Measurements from ENCODE around the gene RAB3B.
A peak's percentile ranks its signal among the peaks of the same experiment; 100 is the strongest.
"Not testable (repeated sequence)": the region's sequence is repeated elsewhere in the genome, so short reads cannot be mapped to it uniquely, and the experiment has no call there.

The RAB3B gene

DNA sequence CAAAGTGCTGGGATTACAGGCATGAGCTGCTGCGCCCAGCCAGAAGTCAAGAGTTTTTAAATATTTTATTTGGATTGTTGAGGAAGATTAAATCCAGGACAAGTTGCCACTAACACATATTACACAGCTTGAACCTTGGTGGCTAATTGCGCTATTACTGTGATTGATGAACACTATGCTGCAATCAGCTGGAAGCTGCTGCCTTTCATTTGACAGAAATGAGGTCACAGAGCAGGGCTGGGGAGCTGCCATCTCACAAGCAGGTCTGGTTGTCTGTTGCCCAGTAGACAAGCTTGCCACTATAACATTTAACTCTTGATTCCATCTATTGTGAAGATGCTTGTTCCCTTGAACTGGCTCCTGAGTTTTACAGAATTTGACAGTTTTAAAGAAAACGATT lies 74.5 kb downstream of the RAB3B start:
- no peak for DNase-seq

DNA sequence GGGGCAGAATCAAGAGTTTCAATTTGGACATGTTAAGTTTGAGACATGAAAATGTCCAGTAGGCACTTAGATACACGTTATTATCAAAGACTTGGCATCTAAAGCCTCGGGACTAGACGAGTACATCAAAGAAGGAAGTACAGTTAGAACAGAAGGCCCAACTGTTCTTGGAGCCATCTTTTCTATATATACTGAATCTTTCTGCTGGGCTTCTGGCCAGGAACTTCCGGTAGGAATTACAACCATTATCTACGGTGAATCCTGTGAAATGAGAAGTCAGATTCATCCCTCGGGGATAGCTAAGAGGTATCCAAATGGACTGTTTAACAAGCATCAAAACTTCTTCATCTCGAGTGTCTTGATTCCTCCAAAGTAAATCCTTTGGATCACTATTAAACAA lies 77.6 kb downstream of the RAB3B start:
- DNase-seq = no peak

DNA sequence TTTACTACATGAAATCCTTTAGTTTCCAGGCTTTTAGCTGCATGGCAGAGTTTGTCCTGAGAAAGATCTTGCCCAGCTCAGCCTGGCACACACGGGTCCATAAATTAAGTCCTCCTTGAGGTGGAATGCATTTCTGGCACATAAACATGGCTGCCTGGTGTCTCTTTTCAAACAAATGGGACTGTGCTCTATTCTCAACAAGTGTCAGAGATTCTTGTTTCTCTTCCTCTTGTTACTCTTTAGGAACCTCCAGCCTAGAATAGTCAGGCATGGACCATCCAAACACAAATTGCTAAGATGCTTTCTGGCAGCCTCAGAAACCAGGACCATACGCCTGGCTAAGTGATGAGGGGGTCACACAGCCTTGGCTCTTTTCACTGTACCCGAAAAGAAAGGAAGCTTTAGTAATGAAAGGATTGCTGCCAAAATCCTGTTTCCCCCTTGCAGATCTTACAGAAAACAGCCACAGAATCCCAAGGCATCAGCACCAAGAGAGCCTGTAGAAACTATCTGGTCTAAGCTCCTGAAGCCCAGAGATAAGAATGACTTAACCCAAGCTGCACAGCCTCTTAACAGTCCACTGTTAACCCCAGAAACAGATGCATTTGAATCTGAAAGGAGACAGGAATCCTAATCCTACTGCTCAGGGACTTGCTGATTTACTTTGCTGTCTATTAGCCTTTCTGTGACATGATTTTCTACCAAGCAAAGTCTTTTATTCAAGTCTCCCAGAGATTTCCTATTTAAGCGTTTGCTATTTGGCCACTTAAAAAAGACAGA lies 80.1 kb downstream of the RAB3B start:
- no peak for DNase-seq

DNA sequence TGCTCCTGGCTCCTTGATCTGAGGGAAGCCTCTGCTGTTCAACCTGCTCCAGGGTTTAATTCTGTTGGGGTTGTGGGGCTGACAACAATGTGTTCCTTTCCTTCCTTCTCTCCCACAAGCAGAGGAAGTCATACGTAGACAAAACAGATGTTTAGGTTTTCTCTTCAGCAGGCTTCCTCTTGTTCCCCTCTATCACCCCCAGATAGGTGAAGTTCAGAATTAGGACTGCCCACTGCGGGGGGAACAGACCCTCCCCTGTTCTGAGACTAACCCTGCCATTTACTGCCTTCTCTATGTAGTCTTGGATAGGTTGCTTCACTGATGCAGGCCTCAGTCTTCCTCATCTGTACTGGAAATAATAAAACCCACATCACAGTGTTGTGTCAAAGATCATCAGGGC lies 82.0 kb downstream of the RAB3B start:
- DNase-seq = no peak

DNA sequence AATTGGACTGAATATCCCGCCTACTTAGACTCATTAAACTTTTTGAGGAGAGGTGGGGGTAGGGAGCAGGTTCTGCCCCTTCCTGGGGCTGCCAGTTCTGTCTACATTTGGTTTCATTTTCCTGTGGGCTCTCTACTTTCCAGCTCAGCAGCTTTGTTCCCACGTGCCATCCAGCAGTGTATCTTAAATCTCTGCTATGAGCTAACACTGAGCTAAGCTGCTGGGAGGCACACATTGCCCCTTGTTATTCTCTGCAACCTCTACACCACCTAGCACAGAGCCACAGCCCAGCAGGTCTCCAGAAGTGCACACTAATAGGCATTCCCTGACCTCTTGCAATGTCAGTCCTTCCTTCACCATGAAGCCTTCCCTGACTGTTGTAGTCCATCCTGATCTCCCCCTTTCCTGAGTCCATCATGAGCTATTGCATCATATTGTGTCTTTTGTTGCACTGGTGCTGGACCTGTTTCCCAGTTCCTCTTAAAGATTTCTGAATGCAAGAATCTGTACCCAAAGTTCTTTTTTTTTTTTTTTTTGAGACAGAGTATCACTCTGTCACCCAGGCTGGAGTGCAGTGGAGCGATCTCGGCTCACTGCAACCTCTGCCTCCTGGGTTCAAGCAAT lies 83.3 kb downstream of the RAB3B start:
- no peak for DNase-seq

DNA sequence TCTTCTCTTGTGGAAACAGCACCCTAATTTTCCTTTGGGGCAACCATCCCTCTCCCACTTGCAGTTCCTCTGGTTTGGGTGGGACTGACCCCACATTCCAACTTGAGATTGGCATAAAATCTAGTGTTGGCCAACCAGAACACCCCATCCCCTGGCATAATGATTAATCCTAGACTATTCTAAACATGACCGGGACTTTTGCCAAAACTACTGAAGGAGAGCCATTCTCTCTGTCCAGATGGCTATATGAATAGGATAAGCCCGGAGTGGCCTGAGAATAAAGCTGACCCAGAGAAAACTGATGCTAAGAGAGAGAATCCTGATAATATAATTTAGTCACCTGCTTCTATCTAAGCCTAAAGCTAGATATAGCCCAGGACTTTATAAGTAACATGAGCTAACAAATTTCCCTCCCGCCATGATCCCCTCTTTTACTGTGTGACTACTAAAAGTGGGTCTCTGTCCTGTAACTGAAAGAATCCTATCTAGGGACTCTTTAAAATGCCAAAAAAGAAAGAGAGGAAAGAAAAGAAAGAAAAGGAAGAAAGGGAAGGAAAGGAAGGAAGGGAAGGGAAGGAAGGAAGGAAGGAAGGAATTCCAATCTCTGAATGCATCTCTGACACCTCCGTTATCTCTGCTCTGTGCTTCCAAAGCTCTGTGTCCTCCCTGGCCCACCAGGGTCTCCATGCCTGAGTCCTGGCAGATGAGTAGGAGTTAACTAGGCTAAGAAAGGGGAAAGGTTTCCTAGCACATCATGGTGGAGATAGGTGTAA lies 84.0 kb downstream of the RAB3B start:
- no peak for DNase-seq

DNA sequence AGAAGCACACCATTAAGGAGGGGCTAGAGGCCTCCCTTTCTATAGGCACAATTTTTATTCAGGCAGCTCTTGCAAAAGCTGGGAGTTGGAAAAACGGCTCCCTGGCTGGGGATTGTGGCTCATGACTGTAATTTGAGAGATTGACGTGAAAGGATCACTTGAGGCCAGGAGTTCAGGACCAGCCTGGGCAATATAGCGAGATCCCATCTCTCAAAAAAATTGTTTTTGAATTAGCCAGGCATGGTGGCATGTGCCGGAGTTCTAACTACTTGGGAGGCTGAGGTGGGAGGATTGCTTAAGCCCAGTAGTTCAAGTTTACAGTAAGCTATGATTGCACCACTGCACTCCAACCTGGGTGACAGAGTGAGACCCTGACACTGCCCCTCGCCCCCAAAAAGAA lies 88.0 kb downstream of the RAB3B start:
- DNase-seq = no peak

DNA sequence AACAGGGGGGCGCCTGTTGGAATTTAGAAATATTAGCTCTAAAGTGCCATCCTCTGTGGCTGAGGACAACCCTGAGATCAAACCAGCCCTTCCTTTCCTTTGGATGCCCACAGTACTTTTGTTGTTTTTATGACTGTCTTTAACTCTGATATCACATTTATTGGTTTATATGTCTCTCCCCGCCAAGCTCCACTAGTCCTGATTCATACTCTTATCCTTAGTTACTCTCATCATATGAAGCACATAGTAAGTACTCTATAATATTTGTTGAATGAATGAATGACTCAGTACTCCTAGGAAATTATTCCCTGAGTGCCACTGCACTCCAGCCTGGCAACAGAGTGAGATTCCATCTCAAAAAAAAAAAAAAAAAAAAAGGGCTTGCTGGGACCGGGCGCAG lies 89.3 kb downstream of the RAB3B start:
- DNase-seq = no peak

DNA sequence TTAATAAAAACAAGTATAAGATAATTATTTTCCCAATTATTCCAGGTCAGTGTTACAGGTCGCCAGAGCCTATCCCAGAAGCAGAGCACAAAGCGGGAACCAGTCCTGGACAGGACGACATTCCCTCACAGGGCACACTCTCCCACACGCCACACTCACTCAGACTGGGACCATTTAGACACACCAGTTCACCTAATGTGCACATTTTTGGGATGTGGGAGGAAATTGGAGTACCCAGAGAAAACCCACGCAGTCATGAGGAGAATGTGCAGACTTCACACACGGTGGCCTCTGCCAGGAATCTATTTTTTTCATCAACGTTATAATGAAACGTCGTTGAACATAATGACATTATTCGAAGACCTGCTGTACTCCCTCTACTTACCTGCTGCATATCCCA lies 91.5 kb downstream of the RAB3B start:
- no peak for DNase-seq

DNA sequence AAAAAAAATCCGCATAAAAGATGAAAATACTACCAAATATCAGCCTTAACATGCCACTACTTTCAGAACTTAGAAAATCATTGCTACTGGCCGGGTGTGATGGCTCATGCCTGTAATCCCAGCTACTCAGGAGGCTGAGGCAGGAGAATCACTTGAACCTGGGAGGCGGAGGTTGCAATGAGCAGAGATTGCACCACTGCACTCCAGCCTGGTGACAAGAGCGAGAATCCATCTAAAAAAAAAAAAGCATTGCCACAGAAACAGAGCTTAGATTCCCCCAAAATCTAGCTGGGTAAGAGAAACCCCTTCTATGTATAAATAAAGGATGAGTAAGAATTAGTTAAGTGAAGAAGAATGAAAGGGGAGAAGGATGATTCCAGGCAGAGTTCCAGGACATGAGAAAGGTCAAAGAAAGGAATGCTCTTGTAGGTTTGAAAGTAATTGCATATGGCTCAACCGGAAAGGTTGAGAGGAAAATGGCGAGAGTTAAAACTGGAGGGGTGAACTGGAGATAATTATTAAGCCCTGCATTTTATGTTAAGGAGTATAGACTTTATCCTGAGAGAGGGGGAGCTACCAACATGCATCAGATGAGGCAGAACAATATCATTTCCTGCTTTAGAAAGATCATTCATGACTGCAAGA lies 92.3 kb downstream of the RAB3B start:
- DNase-seq = no peak

DNA sequence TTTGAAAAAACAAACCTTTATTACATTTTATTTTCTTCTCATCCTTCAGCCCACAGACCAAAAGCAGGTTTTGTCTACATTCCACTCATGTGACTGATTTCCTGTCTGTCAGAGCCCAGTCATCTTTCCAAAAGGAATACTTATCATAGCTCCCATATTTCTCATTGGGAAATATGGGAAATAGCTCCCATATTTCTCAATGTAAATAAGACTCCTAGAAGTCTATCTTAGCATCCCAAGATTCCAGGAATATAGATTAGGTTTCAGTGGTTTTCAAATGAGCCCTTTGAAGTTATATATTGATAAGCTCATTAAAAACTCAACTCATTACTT lies 92.8 kb downstream of the RAB3B start:
- DNase-seq = no peak

DNA sequence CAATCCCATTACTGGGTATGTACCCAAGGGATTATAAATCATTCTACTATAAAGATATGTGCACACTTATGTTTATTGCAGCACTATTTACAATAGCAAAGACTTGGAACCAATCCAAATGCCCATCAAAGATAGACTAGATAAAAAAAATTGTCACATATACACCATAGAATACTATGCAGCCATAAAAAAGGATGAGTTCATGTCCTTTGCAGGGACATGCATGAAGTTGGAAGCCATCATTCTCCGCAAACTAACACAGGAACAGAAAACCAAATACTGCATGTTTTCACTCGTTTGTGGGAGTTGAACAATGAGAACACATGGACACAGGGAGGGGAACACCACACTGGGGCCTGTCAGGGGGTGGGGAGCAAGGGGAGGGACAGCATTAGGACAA lies 95.8 kb downstream of the RAB3B start:
- not testable (repeated sequence) for DNase-seq

DNA sequence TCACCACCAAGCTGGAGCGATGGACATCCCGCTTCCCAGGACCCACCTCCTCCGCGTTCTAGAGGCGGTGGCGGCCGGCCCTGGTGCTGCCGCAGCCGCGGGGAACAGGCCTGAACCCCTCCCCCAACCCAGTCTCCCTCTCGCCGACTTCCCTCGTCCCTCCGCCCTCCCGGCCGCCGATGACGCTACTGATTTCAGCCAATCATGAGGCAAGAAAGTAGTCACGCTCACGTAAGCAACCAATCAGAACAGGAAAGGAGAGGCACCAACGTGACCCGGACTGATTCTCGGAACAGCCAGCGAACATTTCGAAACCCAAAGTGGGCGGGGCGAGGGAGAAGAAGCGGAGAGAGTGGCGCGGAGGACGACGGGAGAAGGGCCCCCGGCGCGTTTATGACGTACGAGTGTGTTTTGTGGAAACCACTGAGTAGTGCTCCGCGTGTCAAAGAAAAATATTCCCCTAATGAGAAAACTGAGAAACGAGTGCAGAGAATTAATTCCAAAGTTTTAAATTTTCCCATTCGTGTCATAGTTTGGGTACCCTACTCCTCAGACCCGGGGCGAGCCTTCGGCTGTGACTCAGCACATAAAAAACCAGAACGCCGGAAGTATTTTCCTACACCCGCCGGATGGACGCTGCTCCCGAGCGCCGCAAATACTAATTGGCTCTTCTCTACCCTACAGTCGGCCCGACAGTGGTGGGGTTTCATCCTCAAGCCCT lies 111.7 kb downstream of the RAB3B start, which contains the start of gene NRDC:
Gene NRDC (minus strand): TSS at position 112 of the 721 bp plus-strand sequence. CDS start 112 bp downstream, outside the sequence.
- DNase-seq = peak; percentile 99

DNA sequence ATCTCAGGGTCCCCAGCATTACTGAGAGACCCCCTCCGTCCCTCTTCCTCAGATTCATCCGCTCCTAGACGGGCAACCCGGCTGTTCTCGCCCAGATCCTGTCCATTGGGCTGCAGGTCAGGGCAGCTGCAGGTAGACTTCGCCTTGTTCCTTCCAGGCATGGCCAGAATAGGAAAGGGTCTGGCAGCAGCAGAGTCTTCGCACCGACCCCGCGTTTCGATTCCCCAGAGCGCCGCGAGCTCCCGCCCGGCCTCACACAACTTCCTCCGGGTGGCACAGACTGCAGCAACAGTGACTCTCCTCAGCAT lies 112.2 kb downstream of the RAB3B start:
- DNase-seq = no peak

DNA sequence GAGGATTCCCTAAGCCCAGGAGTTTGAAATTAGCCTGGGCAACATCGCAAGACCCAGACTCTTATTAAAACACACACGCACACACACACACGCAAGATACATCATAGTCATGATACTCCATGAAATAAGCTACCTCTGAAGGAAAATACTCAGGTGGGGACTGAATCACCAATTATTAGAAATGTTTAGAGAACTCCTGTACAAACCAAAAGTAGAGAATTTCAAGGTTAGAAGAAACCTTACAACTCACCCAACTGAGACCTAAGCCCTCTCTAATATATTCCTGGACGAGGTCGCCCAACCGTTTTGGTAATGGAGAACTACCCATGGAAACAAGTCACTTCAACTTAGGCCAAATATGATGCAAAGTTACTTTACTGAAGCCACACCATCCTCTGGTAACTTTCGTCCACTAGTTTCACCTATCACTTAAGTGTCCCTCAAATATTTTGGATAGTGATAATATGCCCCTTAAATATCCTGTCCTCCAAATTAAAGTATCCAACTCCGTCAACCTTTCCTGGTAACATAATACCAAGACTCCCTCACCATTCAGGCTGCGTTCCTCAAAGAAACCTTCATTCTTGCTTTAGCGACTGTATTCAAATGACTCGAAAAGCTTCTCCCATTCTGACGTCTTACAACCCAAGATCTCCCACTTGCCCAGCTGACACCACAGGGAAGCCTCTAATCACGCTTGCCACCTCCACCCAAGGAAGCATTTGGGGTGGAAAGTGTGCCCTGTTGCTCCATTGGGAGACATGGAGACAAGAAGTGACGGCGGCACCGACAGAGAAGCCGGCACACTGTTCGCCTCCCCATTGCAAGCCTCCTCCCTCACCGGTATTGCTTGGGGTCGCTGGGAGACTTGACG lies 112.8 kb downstream of the RAB3B start:
- no peak for DNase-seq

DNA sequence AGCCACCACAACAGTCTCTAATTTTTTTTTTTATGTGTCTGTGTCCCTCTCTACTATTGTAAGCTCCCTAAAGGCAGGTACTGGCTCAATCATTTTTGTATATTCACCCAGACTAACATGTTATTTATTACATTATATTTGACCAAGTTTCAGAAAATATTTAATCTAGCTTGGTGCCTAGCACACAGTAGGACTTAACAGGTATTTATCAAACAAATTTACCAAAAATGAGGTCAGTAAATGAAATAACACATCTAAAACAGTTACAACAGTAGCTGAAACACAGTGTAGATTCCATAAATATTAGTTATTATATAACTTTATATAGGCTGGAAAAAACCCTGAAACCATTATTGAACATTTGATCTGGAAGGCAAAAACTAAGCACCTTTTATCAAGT lies 114.7 kb downstream of the RAB3B start:
- DNase-seq = no peak

DNA sequence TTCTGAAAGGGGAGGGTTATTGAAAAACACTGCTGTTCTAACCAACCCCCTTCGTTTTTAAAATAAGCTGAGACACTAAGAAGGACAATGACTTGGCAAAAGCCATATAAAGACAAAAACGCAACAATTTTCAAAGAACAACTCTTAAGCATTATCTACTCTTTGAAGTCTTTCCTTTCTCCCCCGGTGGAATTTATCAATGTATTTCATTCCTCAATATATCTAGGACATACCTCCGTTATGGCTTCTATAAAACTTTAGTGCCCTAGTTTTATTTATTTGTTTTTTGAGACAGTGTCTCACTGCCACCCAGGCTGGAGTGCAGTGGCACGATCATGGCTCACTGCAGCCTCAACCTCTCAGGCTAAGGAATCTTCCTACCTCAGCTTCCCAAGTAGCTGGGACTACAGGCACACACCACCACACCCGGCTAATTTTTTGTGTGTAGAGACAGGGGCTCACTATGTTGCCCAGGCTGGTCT lies 115.2 kb downstream of the RAB3B start:
- no peak for DNase-seq

DNA sequence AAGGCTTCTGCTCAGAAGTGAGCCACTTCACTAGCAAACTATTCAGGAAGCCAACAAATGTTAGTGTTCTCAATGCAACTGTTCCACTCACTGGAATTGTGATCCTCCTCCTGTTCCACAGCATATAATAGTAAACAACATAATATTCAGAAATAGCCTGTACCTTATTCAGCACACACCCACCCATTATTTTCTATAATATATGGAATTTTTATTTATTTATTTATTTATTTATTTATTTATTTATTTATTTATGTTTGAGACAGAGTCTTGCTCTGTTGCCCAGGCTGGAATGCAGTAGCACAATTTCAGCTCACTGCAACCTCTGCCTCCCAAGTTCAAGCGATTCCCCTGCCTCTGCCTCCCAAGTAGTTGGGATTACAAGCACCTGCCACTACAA lies 117.2 kb downstream of the RAB3B start:
- not testable (repeated sequence) for DNase-seq

DNA sequence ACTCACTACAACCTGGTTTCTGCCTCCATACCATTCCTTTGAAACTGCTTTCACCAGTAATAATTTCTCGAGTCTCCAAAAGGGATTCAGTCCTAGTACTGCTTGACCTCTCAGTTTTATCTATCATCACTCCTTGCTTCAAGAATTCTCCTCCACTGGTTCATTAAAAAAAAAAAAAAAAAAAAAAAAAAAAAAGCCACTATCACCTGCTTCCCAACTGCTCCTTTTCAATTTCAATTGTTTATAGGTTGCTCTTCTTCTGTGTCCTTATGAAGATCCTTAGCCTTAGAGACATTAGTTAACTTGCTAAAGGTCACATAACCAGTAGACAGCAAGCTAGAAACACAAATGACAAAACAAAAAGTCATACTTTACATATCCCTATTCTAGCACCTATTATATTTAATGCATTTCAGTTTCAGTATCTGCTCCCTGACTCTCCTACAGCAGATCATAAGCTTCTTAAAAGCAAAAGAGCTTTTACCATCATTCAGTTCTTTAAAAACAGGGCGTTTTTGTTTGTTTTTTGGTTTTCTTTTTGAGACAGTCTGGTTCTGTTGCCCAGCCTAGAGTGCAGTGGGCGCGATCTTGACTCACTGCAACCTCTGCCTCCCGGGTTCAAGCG lies 119.0 kb downstream of the RAB3B start:
- no peak for DNase-seq

DNA sequence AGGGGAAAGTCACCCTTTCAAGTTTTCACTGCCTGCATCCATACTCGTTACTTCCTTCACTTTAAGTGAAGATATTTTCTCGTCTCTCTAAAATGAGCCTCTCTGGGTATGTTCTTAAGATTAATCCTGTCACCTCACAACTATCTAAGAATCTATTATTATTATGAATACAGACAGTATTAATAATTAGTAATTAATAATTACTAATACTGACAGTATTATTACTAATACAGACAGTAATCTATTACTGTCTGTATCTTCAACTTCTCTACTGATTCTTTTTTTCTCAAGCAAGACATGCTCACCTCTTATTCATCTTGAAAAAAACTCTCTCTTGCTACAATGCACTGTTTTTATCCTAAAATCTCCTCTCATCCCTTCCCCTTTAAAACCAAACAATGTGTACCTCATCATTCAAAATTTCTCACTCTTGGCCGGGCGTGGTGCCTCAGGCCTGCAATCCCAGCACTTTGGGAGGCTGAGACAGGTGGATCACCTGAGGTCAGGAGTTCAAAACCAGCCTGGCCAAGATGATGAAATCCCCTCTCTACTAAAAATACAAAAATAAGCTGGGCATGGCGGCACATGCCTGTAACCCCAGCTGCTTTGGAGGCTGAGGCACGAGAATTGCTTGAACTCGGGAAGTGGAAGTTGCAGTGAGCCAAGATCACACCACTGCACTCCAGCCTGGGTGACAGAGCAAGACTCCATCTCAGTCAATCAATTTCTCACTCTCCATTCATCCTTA lies 119.7 kb downstream of the RAB3B start:
- DNase-seq = no peak

All from activated CD8-positive, alpha-beta memory T cell treated with anti-CD3 and anti-CD28 coated beads, Interleukin-2, amount 50 U/mL, for 4 hours (primary cell).